IMR-90 (cell line): Measurements from ENCODE around the gene WDR1. TPM values are rescaled to one million over a fixed set of nuclear protein-coding genes. Genes with fewer than 3 reads are reported as not detected.

Source experiments
- ATAC-seq: fragments of 200-7000 bp; cut with Tn5 transposase; 2 replicates; pipeline ENCODE4 v1.9.1; 2020; ENCODE audit warnings: low read depth, mild to moderate bottlenecking, moderate library complexity
- BruUV-seq: library from RNA; stranded (reverse); fragments of 400-500 nt; replicated peaks from 2 replicates; lab custom pipeline; 2021; lab: Mats Ljungman, UMichigan
- CTCF ChIA-PET: fragments of 300-600 bp; formaldehyde crosslinking; extraction: SDS; loops from one replicate; lab custom pipeline; 2021; ENCODE audit warnings: antibody characterized with exemption; lab: Yijun Ruan, JAX
- POLR2A ChIA-PET: fragments of 300-600 bp; sonication (Branson Sonifier 250); formaldehyde crosslinking; loops from one replicate; lab custom pipeline; 2022; ENCODE audit warnings: antibody characterized with exemption; ENCODE audit not compliant: unreplicated experiment; lab: Charles Lee
- DNase-seq: peaks from one replicate; pipeline ENCODE4 v3.0.0; 2013
- H2AFZ ChIP-seq: replicated peaks from 2 replicates; pipeline ENCODE3; 2013; ENCODE audit warnings: low read length, mild to moderate bottlenecking; ENCODE audit not compliant: poor library complexity
- H2AK5ac ChIP-seq: 2 replicates; pipeline ENCODE4 v1.6.1; 2013; ENCODE audit warnings: low read depth, low read length, inconsistent platforms
- H2AK9ac ChIP-seq: replicated peaks from 2 replicates; pipeline ENCODE3; 2013; ENCODE audit warnings: mild to moderate bottlenecking, low read depth, low read length, moderate library complexity; ENCODE audit not compliant: poor library complexity
- H2BK120ac ChIP-seq: 2 replicates; pipeline ENCODE4 v1.6.1; 2013; ENCODE audit warnings: low read depth, low read length, inconsistent platforms
- H2BK15ac ChIP-seq: 3 replicates; pipeline ENCODE4 v1.6.1; 2013; ENCODE audit warnings: low read depth, low read length, inconsistent platforms
- H2BK20ac ChIP-seq: 2 replicates; pipeline ENCODE4 v1.6.1; 2013; ENCODE audit warnings: low read depth, mild to moderate bottlenecking, inconsistent platforms, low read length, moderate library complexity
- H2BK5ac ChIP-seq: 2 replicates; pipeline ENCODE4 v1.6.1; 2013; ENCODE audit warnings: mild to moderate bottlenecking, low read depth, low read length, inconsistent platforms; ENCODE audit not compliant: poor library complexity, severe bottlenecking
- H3K14ac ChIP-seq: replicated peaks from 2 replicates; pipeline ENCODE4 v1.6.1; 2013; ENCODE audit warnings: low read depth, low read length, inconsistent platforms
- H3K18ac ChIP-seq: 2 replicates; pipeline ENCODE4 v1.6.1; 2013; ENCODE audit warnings: low read depth, low read length, control low read depth
- H3K23ac ChIP-seq: 2 replicates; pipeline ENCODE4 v1.6.1; 2013; ENCODE audit warnings: low read depth, low read length, inconsistent platforms
- H3K27ac ChIP-seq: 2 replicates; pipeline ENCODE4 v1.5.1; 2013; ENCODE audit warnings: mild to moderate bottlenecking, control low read depth, low read length; ENCODE audit not compliant: insufficient read depth
- H3K27me3 ChIP-seq: 2 replicates; pipeline ENCODE4 v1.6.1; 2013; ENCODE audit warnings: low read length; ENCODE audit not compliant: control insufficient read depth, insufficient read depth
- H3K36me3 ChIP-seq: 2 replicates; pipeline ENCODE4 v1.6.1; 2013; ENCODE audit warnings: low read length, mixed read lengths; ENCODE audit not compliant: control insufficient read depth, insufficient read depth
- H3K4ac ChIP-seq: 2 replicates; pipeline ENCODE4 v1.6.1; 2013; ENCODE audit warnings: low read depth, low read length, inconsistent platforms
- H3K4me1 ChIP-seq: 2 replicates; pipeline ENCODE4 v1.6.1; 2013; ENCODE audit warnings: low read length, mixed read lengths; ENCODE audit not compliant: control insufficient read depth, insufficient read depth
- H3K4me2 ChIP-seq: 2 replicates; pipeline ENCODE4 v1.6.1; 2013; ENCODE audit warnings: low read depth, mild to moderate bottlenecking, control low read depth, low read length, moderate library complexity
- H3K4me3 ChIP-seq: 2 replicates; pipeline ENCODE4 v1.5.1; 2013; ENCODE audit warnings: low read depth, mild to moderate bottlenecking, control low read depth, low read length, moderate library complexity; ENCODE audit not compliant: insufficient read depth
- H3K56ac ChIP-seq: 2 replicates; pipeline ENCODE4 v1.6.1; 2013; ENCODE audit warnings: low read length, inconsistent platforms; ENCODE audit not compliant: insufficient read depth; ENCODE audit errors: extremely low read depth
- H3K79me1 ChIP-seq, 2 experiments: 2 replicates each; pipeline ENCODE4 v1.6.1; 2013; ENCODE audit warnings: low read length in 2 of 2, inconsistent platforms in 1 of 2, low read depth in 1 of 2
- H3K9ac ChIP-seq: 2 replicates; pipeline ENCODE4 v1.6.1; 2013; ENCODE audit warnings: low read depth, low read length, control low read depth
- H3K9me1 ChIP-seq: 2 replicates; pipeline ENCODE4 v1.6.1; 2013; ENCODE audit warnings: low read length, inconsistent platforms; ENCODE audit not compliant: insufficient read depth
- H3K9me3 ChIP-seq: 2 replicates; pipeline ENCODE4 v1.6.1; 2013; ENCODE audit warnings: low read length; ENCODE audit not compliant: control insufficient read depth, insufficient read depth
- H4K20me1 ChIP-seq: 2 replicates; pipeline ENCODE4 v1.6.1; 2013; ENCODE audit warnings: low read length, inconsistent platforms; ENCODE audit not compliant: insufficient read depth
- H4K5ac ChIP-seq: 2 replicates; pipeline ENCODE4 v1.6.1; 2013; ENCODE audit warnings: mild to moderate bottlenecking, low read depth, low read length, control low read depth
- H4K8ac ChIP-seq, 2 experiments: 2 replicates each; pipeline ENCODE4 v1.6.1; 2013; ENCODE audit warnings: low read depth in 2 of 2, low read length in 2 of 2, control low read depth in 1 of 2, inconsistent platforms in 1 of 2
- H4K91ac ChIP-seq: 2 replicates; pipeline ENCODE4 v1.6.1; 2013; ENCODE audit warnings: low read depth, low read length, inconsistent platforms; ENCODE audit not compliant: insufficient read depth
- BHLHE40 ChIP-seq: fragments of 150-350 bp; IDR thresholded peaks from 2 replicates; pipeline ENCODE4 v1.6.1; 2016; ENCODE audit warnings: mild to moderate bottlenecking, low read depth, low read length
- CEBPB ChIP-seq: IDR thresholded peaks from 2 replicates; pipeline ENCODE4 v1.6.1; 2012; ENCODE audit warnings: low read depth, low read length, improper control_type of control experiment
- CHD1 ChIP-seq: IDR thresholded peaks from 2 replicates; pipeline ENCODE4 v1.6.1; 2012; ENCODE audit warnings: low read depth, low read length, improper control_type of control experiment
- FOS ChIP-seq: fragments of 150-350 bp; IDR thresholded peaks from 2 replicates; pipeline ENCODE4 v1.6.1; 2016; ENCODE audit warnings: low read depth, low read length
- MAZ ChIP-seq: IDR thresholded peaks from 2 replicates; pipeline ENCODE4 v1.6.1; 2012; ENCODE audit warnings: low read depth, mild to moderate bottlenecking, low read length, improper control_type of control experiment, moderate library complexity, borderline replicate concordance
- RCOR1 ChIP-seq: IDR thresholded peaks from 2 replicates; pipeline ENCODE4 v1.6.1; 2012; ENCODE audit warnings: mild to moderate bottlenecking, low read length, improper control_type of control experiment; ENCODE audit not compliant: insufficient replicate concordance
- WGBS, 2 experiments: methylation state at CpG; one replicate each; pipeline versions ENCODE4 v1.1.5 to v1.1.7; 2013; ENCODE audit warnings: missing lambda C conversion rate in 2 of 2; ENCODE audit not compliant: insufficient read length in 1 of 2; ENCODE audit errors: extremely low coverage in 2 of 2; 5-methylcytosine and 5-hydroxymethylcytosine counted together
- dilution Hi-C: fragments of 300-500 bp; cut with HindIII; formaldehyde crosslinking; loops from one replicate; pipeline ENCODE4 v1.14.3; 2018; ENCODE audit warnings: low sequenced_read_pairs; ENCODE audit not compliant: unreplicated experiment
- in situ Hi-C: fragments of 300-500 bp; cut with MboI; formaldehyde crosslinking; loops from 3 replicates; pipeline ENCODE4 v1.14.3; 2019; ENCODE audit warnings: low sequenced_read_pairs, inconsistent platforms, mixed read lengths
- intact Hi-C: fragments of 100-400 bp; cut with micrococcal nuclease; formaldehyde crosslinking; loops from 2 replicates; pipeline ENCODE4 v1.10.0; 2022
- polyA plus RNA-seq, 3 experiments: library from polyadenylated mRNA; depleted of rRNA; stranded (reverse); fragments of >200 nt; gene quantifications; 2 replicates each; pipeline ENCODE4 v1.2.3, GENCODE V29; 2012; ENCODE audit warnings: low replicate concordance in 1 of 3
- total RNA-seq: library from RNA; depleted of rRNA; stranded (reverse); fragments of >200 nt; gene quantifications from 2 replicates; pipeline ENCODE4 v1.2.3, GENCODE V29; 2012
- TF ChIP-seq, protein P1 (sequence below): fragments of 150-350 bp; IDR thresholded peaks from 2 replicates; pipeline ENCODE4 v1.6.1; 2016; ENCODE audit warnings: low read depth, mild to moderate bottlenecking, low read length, moderate library complexity, borderline replicate concordance
- TF ChIP-seq, protein P2 (sequence below): conservative IDR thresholded peaks from 2 replicates; pipeline ENCODE4 v1.5.1; 2012; ENCODE audit warnings: mild to moderate bottlenecking, low read depth, low read length, improper control_type of control experiment

WDR1 gene
- total and polyA plus RNA-seq, 2 of the 4 experiments (the other 2 are of a cell fraction) = 725 to 992 TPM

DNA sequence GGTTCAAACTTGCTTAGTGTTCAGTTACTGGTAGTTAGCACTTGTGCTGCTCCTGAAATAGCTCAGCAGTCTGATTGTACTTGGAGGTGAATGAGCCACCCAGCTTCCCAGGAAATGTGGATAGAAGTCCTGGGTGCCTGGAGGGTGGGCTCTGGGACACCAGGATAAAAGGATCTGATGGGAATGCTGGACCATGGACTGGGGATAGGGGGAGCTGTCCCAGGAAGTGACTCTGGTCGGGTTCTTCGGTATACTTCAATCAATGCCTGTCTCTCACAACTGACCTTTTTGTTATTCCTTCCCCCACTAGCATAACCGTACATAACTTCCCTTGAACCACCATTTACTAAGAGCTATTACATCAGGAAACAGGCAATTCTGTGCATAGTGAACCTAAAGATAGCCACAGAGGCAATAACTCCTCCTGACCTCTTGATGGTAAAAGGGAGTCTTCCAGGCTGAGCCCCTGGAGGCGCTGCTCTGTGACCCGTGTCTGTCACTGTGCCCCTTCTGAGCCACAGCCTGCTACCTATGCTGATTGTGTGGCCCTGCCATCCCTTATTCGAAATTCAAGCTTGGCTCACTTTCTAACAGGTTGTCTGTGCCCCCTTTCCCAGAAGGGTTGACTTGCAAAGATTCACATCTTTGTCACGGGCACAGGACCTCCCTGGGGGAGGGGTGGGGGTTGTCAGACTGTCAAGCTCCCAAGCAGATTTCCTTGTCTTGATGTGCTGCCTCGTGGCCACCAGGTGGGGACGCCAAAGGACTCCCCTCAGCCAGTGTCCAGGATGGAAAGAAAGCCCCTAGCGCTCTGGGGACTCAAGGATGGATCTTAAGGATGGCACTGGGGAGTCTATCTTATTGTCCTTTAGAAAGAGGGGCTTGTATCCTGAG, 24.5 kb upstream of the WDR1 start:
- H3K4ac ChIP-seq = no peak overlapping the region
- H3K14ac ChIP-seq = no peak overlapping the region
- no peak overlapping the region for H3K18ac ChIP-seq
- no peak overlapping the region for H3K27ac ChIP-seq
- in situ Hi-C loops = no loop called here
- H3K27me3 ChIP-seq = peaks cover 12% of the 10 kb centered on the region
- H3K9ac ChIP-seq = no peak overlapping the region
- ChIA-PET CTCF (no interaction called here), POLR2A (no interaction called here)
- TF ChIP-seq RCOR1 (no peak), CHD1 (no peak), FOS (no peak), BHLHE40 (no peak), MAZ (no peak), CEBPB (no peak)
- TF ChIP-seq, protein P1, sequence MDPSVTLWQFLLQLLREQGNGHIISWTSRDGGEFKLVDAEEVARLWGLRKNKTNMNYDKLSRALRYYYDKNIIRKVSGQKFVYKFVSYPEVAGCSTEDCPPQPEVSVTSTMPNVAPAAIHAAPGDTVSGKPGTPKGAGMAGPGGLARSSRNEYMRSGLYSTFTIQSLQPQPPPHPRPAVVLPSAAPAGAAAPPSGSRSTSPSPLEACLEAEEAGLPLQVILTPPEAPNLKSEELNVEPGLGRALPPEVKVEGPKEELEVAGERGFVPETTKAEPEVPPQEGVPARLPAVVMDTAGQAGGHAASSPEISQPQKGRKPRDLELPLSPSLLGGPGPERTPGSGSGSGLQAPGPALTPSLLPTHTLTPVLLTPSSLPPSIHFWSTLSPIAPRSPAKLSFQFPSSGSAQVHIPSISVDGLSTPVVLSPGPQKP = no peak
- TF ChIP-seq, protein P2, sequence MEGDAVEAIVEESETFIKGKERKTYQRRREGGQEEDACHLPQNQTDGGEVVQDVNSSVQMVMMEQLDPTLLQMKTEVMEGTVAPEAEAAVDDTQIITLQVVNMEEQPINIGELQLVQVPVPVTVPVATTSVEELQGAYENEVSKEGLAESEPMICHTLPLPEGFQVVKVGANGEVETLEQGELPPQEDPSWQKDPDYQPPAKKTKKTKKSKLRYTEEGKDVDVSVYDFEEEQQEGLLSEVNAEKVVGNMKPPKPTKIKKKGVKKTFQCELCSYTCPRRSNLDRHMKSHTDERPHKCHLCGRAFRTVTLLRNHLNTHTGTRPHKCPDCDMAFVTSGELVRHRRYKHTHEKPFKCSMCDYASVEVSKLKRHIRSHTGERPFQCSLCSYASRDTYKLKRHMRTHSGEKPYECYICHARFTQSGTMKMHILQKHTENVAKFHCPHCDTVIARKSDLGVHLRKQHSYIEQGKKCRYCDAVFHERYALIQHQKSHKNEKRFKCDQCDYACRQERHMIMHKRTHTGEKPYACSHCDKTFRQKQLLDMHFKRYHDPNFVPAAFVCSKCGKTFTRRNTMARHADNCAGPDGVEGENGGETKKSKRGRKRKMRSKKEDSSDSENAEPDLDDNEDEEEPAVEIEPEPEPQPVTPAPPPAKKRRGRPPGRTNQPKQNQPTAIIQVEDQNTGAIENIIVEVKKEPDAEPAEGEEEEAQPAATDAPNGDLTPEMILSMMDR = no peak
- ATAC-seq = no peak
- H3K56ac ChIP-seq = no peak overlapping the region
- H4K5ac ChIP-seq = no peak overlapping the region
- no peaks in the 10 kb centered on the region for H4K20me1 ChIP-seq
- no peak overlapping the region for H2AFZ ChIP-seq
- no peaks in the 10 kb centered on the region for H3K9me3 ChIP-seq
- H3K4me3 ChIP-seq = no peak overlapping the region
- H4K8ac ChIP-seq = no peak overlapping the region
- no peak overlapping the region for H2AK5ac ChIP-seq
- H3K9me1 ChIP-seq = no peaks in the 10 kb centered on the region
- H3K4me2 ChIP-seq = no peak overlapping the region
- dilution Hi-C loops = no loop called here
- H2BK15ac ChIP-seq = no peak overlapping the region
- no peak overlapping the region for H4K91ac ChIP-seq
- intact Hi-C loops = no loop called here
- H2AK9ac ChIP-seq = no peak overlapping the region
- H3K79me1 ChIP-seq = no peaks in the 10 kb centered on the region
- H2BK120ac ChIP-seq = no peak overlapping the region
- DNase-seq = no peak
- no peak overlapping the region for H3K23ac ChIP-seq
- H2BK5ac ChIP-seq = no peak overlapping the region
- no peak overlapping the region for H2BK20ac ChIP-seq
- WGBS, 2 experiments = no CpG with 5 or more reads among the region's 10 CpGs
- no peaks in the 10 kb centered on the region for H3K4me1 ChIP-seq
- no TSS peak for BruUV-seq
- no peaks in the 10 kb centered on the region for H3K36me3 ChIP-seq
